MCF 10A (cell line): ENCODE data around the gene SPINT1. TPM values are rescaled to one million over a fixed set of nuclear protein-coding genes. Genes with fewer than 3 reads are reported as not detected.

ENCODE experiments used
- BruUV-seq: library from RNA; stranded (reverse); fragments of 400-500 nt; replicated peaks from 2 replicates; lab custom pipeline; 2021; lab: Mats Ljungman, UMichigan
- CTCF ChIA-PET: fragments of 300-600 bp; sonication (Branson Sonifier 250); formaldehyde crosslinking; extraction: SDS; loops from one replicate; lab custom pipeline; 2021; ENCODE audit warnings: antibody characterized with exemption, inconsistent platforms; lab: Yijun Ruan, JAX
- POLR2A ChIA-PET: fragments of 300-600, 350-650 bp; sonication (Branson Sonifier 250); formaldehyde crosslinking; extraction: SDS; loops from one replicate; lab custom pipeline; 2020; ENCODE audit warnings: antibody characterized with exemption, inconsistent platforms; lab: Yijun Ruan, JAX
- DNase-seq: peaks from one replicate; pipeline ENCODE4 v3.0.0-alpha.2; 2018; ENCODE audit not compliant: unreplicated experiment
- H3K27ac Mint-ChIP-seq: one replicate; pipeline ENCODE4 v1.8.0; 2022; ENCODE audit warnings: mild to moderate bottlenecking, low read depth, mixed read lengths; ENCODE audit not compliant: unreplicated experiment
- H3K27me3 Mint-ChIP-seq: one replicate; pipeline ENCODE4 v1.8.0; 2022; ENCODE audit warnings: mixed read lengths; ENCODE audit not compliant: insufficient read depth, unreplicated experiment
- H3K36me3 Mint-ChIP-seq: one replicate; pipeline ENCODE4 v1.8.0; 2022; ENCODE audit warnings: mild to moderate bottlenecking, moderate library complexity, mixed read lengths; ENCODE audit not compliant: insufficient read depth, unreplicated experiment
- H3K4me1 Mint-ChIP-seq: one replicate; pipeline ENCODE4 v1.8.0; 2022; ENCODE audit warnings: mixed read lengths; ENCODE audit not compliant: insufficient read depth, unreplicated experiment
- H3K4me3 Mint-ChIP-seq: one replicate; pipeline ENCODE4 v1.8.0; 2022; ENCODE audit warnings: mild to moderate bottlenecking, moderate library complexity, mixed read lengths; ENCODE audit not compliant: unreplicated experiment
- H3K9me3 Mint-ChIP-seq: one replicate; pipeline ENCODE4 v1.8.0; 2022; ENCODE audit warnings: mixed read lengths; ENCODE audit not compliant: unreplicated experiment
- intact Hi-C: fragments of 100-400 bp; cut with micrococcal nuclease; formaldehyde crosslinking; loops from 2 replicates; pipeline ENCODE4 v1.14.1; 2022
- total RNA-seq: library from RNA; stranded (reverse); gene quantifications from 2 replicates; pipeline ENCODE4 v1.2.3, GENCODE V29; 2022
- TF ChIP-seq, protein P1 (sequence below): fragments of 200-600 bp; IDR thresholded peaks from one replicate; pipeline ENCODE4 v1.8.0; 2022; ENCODE audit warnings: antibody characterized with exemption, mild to moderate bottlenecking; ENCODE audit not compliant: unreplicated experiment

SPINT1 gene
- total RNA-seq, 1 experiment from 2014 or later, result 57.9 TPM

DNA sequence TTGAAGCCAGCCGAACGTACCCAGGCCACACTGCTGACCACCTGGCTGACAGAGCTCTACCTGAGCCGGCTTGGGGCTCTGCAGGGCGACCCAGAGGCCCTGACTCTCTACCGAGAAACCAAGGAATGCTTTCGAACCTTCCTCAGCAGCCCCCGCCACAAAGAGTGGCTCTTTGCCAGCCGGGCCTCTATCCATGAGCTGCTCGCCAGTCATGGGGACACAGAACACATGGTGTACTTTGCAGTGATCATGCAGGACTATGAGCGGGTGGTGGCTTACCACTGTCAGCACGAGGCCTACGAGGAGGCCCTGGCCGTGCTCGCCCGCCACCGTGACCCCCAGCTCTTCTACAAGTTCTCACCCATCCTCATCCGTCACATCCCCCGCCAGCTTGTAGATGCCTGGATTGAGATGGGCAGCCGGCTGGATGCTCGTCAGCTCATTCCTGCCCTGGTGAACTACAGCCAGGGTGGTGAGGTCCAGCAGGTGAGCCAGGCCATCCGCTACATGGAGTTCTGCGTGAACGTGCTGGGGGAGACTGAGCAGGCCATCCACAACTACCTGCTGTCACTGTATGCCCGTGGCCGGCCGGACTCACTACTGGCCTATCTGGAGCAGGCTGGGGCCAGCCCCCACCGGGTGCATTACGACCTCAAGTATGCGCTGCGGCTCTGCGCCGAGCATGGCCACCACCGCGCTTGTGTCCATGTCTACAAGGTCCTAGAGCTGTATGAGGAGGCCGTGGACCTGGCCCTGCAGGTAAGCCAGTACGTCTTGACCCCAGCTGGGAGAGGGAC, 56.6 kb downstream of the SPINT1 start:
- Mint-ChIP-seq H3K36me3 (peaks cover 79% of the 10 kb centered on the region), H3K4me3 (no peak overlapping the region), H3K27me3 (no peaks in the 10 kb centered on the region), H3K27ac (no peak overlapping the region), H3K4me1 (peaks cover 22% of the 10 kb centered on the region), H3K9me3 (no peaks in the 10 kb centered on the region)
- DNase-seq, result no peak
- POLR2A ChIA-PET, result no interaction called here
- CTCF ChIA-PET, result interaction anchor here (0.5 to 6.8 kb wide), 7 partner anchors 30 to 418 kb away, joined by 3 to 47 read pairs (median 3); no protein-coding TSS in a partner anchor
- TF ChIP-seq, protein P1, sequence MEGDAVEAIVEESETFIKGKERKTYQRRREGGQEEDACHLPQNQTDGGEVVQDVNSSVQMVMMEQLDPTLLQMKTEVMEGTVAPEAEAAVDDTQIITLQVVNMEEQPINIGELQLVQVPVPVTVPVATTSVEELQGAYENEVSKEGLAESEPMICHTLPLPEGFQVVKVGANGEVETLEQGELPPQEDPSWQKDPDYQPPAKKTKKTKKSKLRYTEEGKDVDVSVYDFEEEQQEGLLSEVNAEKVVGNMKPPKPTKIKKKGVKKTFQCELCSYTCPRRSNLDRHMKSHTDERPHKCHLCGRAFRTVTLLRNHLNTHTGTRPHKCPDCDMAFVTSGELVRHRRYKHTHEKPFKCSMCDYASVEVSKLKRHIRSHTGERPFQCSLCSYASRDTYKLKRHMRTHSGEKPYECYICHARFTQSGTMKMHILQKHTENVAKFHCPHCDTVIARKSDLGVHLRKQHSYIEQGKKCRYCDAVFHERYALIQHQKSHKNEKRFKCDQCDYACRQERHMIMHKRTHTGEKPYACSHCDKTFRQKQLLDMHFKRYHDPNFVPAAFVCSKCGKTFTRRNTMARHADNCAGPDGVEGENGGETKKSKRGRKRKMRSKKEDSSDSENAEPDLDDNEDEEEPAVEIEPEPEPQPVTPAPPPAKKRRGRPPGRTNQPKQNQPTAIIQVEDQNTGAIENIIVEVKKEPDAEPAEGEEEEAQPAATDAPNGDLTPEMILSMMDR, result no peak
- intact Hi-C loops, result loop anchor here (5.0 kb wide), 1 partner anchor 432 kb away; the partner anchor contains the start of genes NUSAP1 and OIP5
- BruUV-seq, result no TSS peak

DNA sequence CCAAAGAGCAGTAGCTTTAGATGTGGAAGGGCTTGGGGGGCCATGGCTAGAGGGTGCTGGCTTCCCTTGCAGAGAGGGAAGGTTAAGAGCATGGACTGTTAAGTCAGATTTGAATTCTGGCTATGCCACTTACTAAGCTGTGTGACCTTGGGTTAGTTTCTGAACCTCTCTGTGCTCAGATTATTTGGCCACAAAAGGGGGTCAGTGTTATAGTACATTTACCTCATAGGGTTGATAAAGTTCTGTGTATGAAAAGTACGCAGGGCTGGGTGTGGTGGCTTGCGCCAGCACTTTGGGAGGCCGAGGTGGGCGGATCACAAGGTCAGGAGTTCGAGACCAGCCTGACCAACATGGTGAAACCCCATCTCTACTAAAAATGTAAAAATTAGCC, 57.2 kb downstream of the SPINT1 start:
- DNase-seq, result no peak
- H3K27me3 Mint-ChIP-seq, result no peaks in the 10 kb centered on the region
- H3K36me3 Mint-ChIP-seq, result peaks cover 76% of the 10 kb centered on the region
- no peaks in the 10 kb centered on the region for H3K9me3 Mint-ChIP-seq
- intact Hi-C loops, result loop anchor here (5.0 kb wide), 1 partner anchor 431 kb away; the partner anchor contains the start of genes NUSAP1 and OIP5
- TF ChIP-seq, protein P1, result no peak
- BruUV-seq, result no TSS peak
- CTCF ChIA-PET, result interaction anchor here (0.6 to 6.8 kb wide), 7 partner anchors 31 to 422 kb away, joined by 3 to 47 read pairs (median 3); no protein-coding TSS in a partner anchor
- no peak overlapping the region for H3K27ac Mint-ChIP-seq
- POLR2A ChIA-PET, result no interaction called here
- peaks cover 22% of the 10 kb centered on the region for H3K4me1 Mint-ChIP-seq
- H3K4me3 Mint-ChIP-seq, result no peak overlapping the region

DNA sequence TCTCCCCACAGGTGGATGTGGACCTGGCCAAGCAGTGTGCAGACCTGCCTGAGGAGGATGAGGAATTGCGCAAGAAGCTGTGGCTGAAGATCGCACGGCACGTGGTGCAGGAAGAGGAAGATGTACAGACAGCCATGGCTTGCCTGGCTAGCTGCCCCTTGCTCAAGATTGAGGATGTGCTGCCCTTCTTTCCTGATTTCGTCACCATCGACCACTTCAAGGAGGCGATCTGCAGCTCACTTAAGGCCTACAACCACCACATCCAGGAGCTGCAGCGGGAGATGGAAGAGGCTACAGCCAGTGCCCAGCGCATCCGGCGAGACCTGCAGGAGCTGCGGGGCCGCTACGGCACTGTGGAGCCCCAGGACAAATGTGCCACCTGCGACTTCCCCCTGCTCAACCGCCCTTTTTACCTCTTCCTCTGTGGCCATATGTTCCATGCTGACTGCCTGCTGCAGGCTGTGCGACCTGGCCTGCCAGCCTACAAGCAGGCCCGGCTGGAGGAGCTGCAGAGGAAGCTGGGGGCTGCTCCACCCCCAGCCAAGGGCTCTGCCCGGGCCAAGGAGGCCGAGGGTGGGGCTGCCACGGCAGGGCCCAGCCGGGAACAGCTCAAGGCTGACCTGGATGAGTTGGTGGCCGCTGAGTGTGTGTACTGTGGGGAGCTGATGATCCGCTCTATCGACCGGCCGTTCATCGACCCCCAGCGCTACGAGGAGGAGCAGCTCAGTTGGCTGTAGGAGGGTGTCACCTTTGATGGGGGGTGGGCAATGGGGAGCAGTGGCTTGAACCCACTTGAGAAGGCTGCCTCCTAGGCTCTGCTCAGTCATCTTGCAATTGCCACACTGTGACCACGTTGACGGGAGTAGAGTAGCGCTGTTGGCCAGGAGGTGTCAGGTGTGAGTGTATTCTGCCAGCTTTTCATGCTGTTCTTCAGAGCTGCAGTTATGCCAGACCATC, 59.0 kb downstream of the SPINT1 start:
- TF ChIP-seq, protein P1, result no peak

More for the DNA sequence above, 59.0 kb downstream of the SPINT1 start:
- no peaks in the 10 kb centered on the region for H3K9me3 Mint-ChIP-seq
- ChIA-PET CTCF (interaction anchor here (0.6 to 7.7 kb wide), 33 partner anchors 8 to 336 kb away, joined by 3 to 115 read pairs (median 4); partner anchors contain the start of genes C15orf62 and VPS18), POLR2A (interaction anchor here (0.6 to 2.6 kb wide), 4 partner anchors 8 to 282 kb away, joined by 3 to 11 read pairs (median 7); partner anchors contain the start of gene VPS18)
- H3K27ac Mint-ChIP-seq, result no peak overlapping the region
- BruUV-seq, result no TSS peak
- intact Hi-C loops, result loop anchor here (5.0 kb wide), 1 partner anchor 429 kb away; the partner anchor contains the start of genes NUSAP1 and OIP5
- H3K4me1 Mint-ChIP-seq, result peaks cover 22% of the 10 kb centered on the region
- no peaks in the 10 kb centered on the region for H3K27me3 Mint-ChIP-seq
- peak; percentile 74 for DNase-seq
- no peak overlapping the region for H3K4me3 Mint-ChIP-seq
- peaks cover 58% of the 10 kb centered on the region for H3K36me3 Mint-ChIP-seq
